NCI-H460 (cell line): ENCODE data around the gene SEPSECS. TPM values are rescaled to one million over a fixed set of nuclear protein-coding genes. Genes with fewer than 3 reads are reported as not detected.

ENCODE experiments used
- DNase-seq: peaks from one replicate; pipeline ENCODE4 v3.0.0-alpha.2; 2016; ENCODE audit warnings: low read depth; ENCODE audit errors: extremely low read depth
- total RNA-seq: library from RNA; depleted of rRNA; stranded (reverse); fragments of >200 nt; shearing (Covaris generic); gene quantifications from 2 replicates; pipeline ENCODE4 v1.2.3, GENCODE V29; 2014

The SEPSECS gene
- total RNA-seq, 1 experiment from 2014 or later: 13.4 TPM

- DNase-seq: no peak
Measured at GRCh38 chr4:25112366-25112994, 47.8 kb downstream of the SEPSECS start.

GRCh38 chr4:25111648-25112196, 48.5 kb downstream of the SEPSECS start:
- no peak for DNase-seq

- DNase-seq: no peak
Measured at GRCh38 chr4:25110527-25111329, 49.5 kb downstream of the SEPSECS start.

DNA sequence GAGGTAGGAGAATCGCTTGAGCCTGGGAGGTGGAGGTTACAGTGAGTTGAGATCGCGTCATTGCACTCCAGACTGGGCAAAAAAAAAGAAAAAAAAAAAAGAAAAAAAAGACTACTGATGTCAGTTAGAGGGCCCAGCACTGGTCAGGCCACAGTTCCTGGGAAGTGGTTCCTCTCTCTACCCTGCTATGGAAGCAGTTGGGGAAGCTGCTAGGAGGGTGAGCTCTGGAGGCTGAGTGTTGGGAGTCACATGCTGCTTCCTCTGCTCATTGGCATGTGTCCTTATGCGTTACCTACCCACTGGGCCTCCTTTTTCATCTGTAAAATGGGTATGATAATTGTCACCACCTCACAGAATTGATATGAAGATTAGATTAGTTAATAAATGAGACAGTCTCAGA, 50.7 kb downstream of the SEPSECS start:
- no peak for DNase-seq

DNA sequence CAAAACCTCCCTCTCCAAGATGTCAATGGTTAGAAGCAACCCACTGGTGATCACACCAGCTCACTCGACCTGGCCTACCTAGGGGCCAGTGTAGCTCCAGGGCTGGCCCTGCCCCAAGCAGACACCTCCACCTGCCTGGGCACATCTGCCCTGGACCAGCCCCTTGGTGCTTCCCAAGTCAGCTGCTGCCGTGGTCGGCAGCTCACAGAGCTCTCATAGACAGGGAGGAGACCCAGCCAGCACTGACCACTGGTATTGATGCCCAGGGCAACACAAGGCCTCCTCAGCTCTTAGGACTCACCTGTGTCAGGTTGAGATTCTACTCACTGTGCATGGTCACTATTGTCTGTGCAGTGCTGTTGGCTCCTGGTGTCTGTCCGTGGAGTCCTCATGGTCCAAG, 51.7 kb downstream of the SEPSECS start:
- no peak for DNase-seq

DNA sequence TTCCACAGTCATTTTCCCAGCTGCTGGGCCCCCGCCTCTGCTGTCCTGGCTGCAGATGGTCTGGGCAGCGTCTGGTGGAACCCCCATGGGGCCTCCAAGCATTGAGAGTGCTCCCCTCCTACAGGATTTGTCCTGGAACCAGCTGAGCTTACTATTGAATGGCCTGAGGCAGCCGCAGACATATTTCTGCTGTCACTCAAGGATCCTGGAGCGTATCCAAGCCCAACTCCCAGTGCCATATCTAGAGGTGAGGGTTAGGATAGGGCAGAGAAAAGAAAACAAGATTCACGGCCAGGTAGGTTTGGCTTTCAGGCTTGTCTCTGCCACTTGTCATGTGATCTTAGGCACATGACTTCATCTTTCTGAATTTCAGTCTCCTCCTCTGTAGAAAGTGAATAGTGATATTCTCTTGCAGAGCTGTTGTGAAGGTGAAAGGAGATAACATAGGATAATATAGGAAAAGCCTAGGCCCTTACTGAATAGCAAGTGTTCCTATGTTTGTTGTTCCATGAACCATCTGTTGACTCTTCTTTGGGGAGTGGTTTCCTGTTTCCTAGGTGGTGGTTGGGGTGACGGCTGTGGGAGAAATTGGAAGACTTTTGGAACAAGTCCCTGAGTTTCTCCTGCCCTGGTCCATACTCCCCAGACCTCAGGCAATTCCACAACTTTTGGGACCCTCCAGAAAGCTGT, 52.3 kb downstream of the SEPSECS start:
- no peak for DNase-seq

DNA sequence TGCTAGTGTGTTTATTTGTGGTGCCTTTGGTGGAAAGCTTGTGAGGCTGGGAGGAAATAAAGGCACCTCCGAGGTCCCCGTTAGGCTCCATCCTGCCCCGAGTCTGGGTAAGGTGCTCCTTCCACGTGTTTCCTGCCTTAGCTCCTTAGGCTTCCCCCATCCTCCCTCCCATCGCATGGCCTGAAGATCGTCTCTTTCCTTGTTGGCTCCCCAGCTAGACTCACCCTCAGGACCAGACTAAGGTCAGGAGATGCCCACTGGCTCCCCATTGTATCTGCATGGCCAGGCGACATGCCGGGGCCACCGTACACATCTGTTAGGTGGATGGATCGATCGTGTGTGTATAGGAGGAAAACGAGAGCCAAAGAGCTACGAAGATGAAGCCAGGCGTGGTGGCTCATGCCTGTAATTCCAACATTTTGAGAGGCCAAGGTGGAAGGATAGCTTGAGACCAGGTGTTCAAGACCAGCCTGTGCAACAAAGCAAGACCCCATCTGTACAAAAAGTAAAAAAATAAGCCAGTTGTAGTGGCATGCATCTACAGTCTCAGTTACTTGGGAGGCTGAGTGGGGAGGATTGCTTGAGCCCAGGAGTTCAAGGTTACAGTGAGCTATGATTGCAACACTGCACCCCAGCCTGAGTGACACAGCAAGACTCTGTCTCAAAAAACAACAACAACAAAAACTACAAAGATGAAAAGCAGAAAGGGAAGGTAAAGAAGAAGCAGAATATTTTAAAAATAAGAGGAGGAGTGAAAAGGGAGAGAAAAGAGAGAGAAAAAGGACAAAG, 53.7 kb downstream of the SEPSECS start:
- no peak for DNase-seq

DNA sequence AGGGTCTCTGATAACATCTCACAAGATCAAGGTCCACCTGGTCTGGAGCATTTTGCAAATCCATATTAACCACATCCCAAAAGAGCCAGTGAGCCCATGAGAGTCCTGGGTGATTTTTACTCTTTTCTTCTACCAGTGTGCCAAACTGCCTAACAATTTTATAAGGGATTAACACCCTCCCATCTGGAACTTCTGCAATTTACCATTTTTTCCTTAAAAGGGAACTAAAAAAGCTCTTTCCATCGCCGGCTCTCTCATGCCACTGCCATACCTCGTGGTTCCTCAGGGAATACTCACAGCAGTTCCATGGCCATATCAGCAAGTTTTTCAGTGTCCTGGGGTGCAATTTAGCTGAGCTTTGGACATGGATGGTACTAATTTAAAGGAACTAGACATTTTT, 55.7 kb downstream of the SEPSECS start:
- no peak for DNase-seq

DNA sequence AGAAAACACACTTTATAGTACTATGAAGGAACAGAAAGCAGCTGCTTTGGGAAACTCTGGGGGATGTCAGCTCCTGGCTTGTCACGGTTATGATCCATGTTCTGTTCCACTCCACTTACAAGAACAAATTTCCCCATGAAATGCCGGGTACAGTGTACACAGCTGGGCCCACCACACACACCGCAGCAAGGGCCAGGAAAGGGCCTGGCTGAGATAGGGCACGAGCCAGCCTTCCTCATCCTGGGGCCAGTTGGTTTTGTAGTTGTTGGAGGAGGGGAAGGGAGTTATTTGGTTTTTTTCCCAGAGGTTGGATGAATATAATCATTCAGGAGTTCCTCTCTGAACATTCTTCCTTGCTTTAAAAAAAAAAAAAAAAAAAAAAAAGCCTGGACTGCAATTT, 56.8 kb downstream of the SEPSECS start:
- no peak for DNase-seq

GRCh38 chr4:25101836-25102235, 58.4 kb downstream of the SEPSECS start:
- DNase-seq: no peak

DNA sequence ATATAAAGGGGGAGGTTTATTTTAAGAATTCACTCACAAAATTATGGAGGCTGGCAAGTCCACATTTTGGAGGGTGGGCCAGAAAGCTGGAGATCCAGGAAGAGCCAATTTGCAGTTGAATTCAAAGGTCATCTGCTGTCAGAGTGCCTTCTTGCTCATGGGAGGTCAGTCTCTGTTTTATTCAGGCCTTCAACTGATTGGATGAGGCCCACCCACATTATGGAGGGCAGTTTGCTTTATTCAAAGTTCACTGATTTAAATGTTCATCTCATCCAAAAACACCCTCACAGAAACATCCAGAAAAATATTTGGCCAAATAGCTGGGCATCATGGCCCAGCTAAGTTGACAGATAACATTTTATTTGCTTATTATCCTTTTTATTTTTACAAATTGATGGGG, 59.5 kb downstream of the SEPSECS start:
- no peak for DNase-seq

DNA sequence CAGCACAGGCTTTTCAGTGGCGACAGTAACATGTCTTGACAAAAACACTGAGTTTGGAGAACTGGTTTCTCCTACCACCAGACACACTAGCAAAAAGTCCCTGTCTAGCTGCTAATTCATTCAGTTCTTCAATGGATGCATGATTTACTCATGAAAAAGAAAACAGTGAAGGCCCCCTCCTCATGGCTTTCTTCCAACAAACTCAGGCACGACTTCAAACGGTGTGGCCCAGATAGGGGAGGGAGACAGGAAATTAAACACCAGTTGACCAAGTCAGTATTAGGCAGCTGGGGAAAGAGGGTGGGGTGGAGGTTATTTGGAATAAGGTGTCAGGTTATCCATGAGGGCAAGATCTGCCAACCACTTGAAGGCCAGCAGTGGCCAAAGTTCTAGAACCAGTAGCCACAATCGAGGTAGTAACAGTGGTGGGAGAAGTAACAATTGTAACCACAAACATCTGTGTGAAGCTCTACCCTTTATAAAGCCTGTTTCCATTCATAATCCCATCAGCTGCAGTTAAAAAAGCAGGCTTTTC, 60.2 kb downstream of the SEPSECS start:
- no peak for DNase-seq

- no peak for DNase-seq
Measured at GRCh38 chr4:25098964-25099891, 61.0 kb downstream of the SEPSECS start.

- DNase-seq: no peak
Measured at GRCh38 chr4:25096981-25097443, 63.2 kb downstream of the SEPSECS start.

DNA sequence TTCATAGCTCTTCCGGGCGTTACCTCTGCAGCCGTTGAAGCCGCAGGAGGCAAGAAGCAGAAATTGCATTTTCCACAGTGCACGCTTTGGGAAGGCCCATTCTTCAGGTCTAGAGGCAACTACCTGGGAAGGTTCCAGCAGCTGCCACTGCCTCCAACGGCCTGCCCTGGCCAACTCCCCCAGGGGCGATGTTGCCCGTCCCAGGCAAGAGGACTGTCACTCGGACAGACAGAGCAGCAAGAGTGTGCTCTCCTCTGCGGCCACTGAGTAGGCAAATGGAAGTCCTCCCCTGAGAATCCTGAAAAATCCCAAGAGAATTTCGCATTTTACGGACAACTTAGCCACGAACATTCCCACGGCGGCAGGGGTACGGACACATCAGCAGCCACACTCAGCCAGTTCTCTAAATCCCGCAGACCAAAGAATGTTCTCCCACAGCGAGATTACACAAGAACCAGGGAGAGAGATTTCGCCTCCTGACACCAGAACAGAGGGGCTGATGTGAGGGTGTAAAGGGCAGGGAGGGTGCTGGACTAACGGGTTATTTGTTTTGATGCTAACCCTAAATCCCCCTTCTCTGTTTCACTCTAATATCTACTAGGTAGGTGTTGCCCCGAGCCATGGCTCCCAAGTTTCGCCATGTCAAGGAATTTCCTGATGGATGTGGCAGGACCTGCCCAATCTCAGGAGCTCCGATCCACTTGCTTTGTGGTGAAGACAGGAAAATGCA, 63.8 kb downstream of the SEPSECS start:
- no peak for DNase-seq

- DNase-seq: no peak
Measured at GRCh38 chr4:25095837-25096236, 64.4 kb downstream of the SEPSECS start.

DNA sequence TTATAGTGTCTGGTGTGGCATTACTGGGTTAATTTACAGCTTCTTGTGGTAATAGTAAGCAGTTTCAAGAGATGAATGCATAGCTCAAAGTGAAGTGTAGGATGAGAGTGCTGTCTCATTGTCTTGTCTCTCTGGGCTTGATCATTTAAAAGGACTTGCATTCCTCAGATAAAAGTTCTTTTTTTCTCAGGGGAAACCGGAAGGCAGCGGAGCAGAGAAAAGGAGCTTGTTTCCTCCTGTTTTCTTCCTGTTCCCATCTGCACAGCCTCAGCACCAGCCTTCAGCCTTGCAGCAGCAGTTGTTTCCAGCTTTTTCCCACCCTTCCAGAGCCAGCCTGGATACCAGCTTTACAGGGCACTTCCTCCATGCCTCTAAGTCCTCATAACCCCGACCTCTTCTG, 68.1 kb downstream of the SEPSECS start:
- no peak for DNase-seq

GRCh38 chr4:25090516-25090915, 69.7 kb downstream of the SEPSECS start:
- DNase-seq: no peak
